ENCODE data around the gene NID2.

The NID2 gene

DNA sequence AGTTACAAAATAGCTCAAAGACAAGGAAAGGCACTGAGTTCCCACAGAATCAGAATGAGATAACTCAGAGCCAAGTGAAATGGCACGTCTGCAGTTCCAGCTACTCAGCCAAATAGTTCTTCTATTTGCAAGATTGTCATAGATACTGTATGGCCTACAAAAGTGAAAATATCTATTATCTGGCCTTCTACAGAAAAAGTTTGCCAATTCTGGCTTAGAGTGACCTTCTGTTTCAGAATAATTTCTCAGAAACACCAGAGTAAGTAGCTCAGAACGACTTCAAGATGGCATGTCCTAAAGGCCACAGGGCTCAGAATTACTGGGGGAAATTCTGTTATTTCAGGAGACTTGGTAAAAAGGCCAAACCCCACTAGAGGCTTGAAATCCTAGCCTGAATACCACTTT is 90.2 kb downstream of the NID2 start:
- intact Hi-C loops (cut with DNase I; ENCODE audit: low total_unique reads), result no loop called here
- Histone ChIP-seq H3K4me3 (no peak overlapping the region), H3K27ac (no peak overlapping the region)

DNA sequence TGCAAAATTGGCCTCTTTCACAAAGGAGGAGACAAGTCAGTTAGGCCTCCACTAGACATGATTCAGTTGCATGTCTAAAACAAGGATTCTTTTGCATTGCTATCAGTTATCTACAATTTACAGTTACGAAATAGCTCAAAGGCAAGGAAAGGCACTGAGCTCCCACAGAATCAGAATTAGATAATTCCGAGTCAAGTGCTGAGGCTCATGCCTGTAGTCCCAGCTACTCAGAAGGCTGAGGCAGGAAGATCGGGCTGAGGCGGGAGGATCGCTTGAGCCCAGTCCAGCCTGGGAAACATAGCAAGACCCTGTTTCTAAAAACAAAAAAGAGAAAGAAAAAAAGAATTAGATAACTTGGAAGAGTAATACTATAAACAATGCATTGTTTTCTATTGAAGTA is 91.8 kb downstream of the NID2 start:
- no peaks in the 10 kb centered on the region for H3K9me3 ChIP-seq
- no peak overlapping the region for H3K27ac ChIP-seq
- TF ChIP-seq CTCF (IDR thresholded peaks at IDR 0.05), result no peak
- H3K4me3 ChIP-seq, result no peak overlapping the region
- no peak for DNase-seq
- H3K36me3 ChIP-seq, result no peaks in the 10 kb centered on the region
- intact Hi-C loops (cut with DNase I; ENCODE audit: low total_unique reads), result no loop called here
- H3K4me1 ChIP-seq, result peaks cover 0 to 5% (median 0%) of the 10 kb centered on the region in 4 donors
- no peaks in the 10 kb centered on the region for H3K27me3 ChIP-seq

More for the DNA sequence above, 90.2 kb downstream of the NID2 start:
- H3K27me3 ChIP-seq, result no peaks in the 10 kb centered on the region
- H3K36me3 ChIP-seq, result no peaks in the 10 kb centered on the region
- no peak for TF ChIP-seq CTCF (IDR thresholded peaks at IDR 0.05)
- H3K9me3 ChIP-seq, result no peaks in the 10 kb centered on the region
- no peak for DNase-seq
- H3K4me1 ChIP-seq, result peaks cover 0 to 5% (median 0%) of the 10 kb centered on the region in 4 donors

- no peaks in the 10 kb centered on the region for H3K36me3 ChIP-seq
- no peaks in the 10 kb centered on the region for H3K27me3 ChIP-seq
- TF ChIP-seq CTCF (IDR thresholded peaks at IDR 0.05), result no peak
- H3K4me3 ChIP-seq, result no peak overlapping the region
- no peak for DNase-seq
- no peak overlapping the region for H3K27ac ChIP-seq
- intact Hi-C loops (cut with DNase I; ENCODE audit: low total_unique reads), result no loop called here
- H3K4me1 ChIP-seq, result no peaks in the 10 kb centered on the region
- no peaks in the 10 kb centered on the region for H3K9me3 ChIP-seq
Observed at GRCh38 chr14:51972566-51972965, 96.3 kb downstream of the NID2 start.

GRCh38 chr14:51969852-51970540 is 98.9 kb downstream of the NID2 start:
- intact Hi-C loops (cut with DNase I; ENCODE audit: low total_unique reads), result no loop called here
- no peak overlapping the region for H3K27ac ChIP-seq
- H3K4me3 ChIP-seq, result no peak overlapping the region
- H3K4me1 ChIP-seq, result no peaks in the 10 kb centered on the region
- no peaks in the 10 kb centered on the region for H3K36me3 ChIP-seq
- no peaks in the 10 kb centered on the region for H3K27me3 ChIP-seq
- no peak for DNase-seq
- TF ChIP-seq CTCF (IDR thresholded peaks at IDR 0.05), result no peak
- no peaks in the 10 kb centered on the region for H3K9me3 ChIP-seq

DNA sequence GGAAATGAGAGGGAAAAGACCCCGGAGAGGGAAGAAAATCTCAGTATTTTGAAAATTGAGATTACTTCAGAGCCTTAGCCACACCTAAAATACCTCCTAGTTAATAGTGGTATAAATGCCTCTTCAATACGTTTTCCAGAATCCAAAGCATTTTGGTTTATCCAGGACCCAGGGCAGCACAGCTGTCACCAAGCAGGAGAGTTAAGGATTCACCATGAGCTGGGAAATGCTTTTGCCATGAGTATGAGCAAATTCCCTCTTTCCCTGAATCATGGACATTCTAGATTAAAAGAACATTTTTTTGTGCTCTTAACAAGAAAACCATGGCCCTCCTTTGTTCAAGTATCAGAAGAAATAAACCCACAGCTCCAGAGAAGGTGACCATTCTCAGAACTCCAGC is 101.3 kb downstream of the NID2 start:
- Histone ChIP-seq H3K4me3 (no peak overlapping the region), H3K9me3 (no peaks in the 10 kb centered on the region), H3K4me1 (no peaks in the 10 kb centered on the region), H3K36me3 (no peaks in the 10 kb centered on the region), H3K27me3 (no peaks in the 10 kb centered on the region), H3K27ac (no peak overlapping the region)
- no peak for DNase-seq
- no peak for TF ChIP-seq CTCF (IDR thresholded peaks at IDR 0.05)
- intact Hi-C loops (cut with DNase I; ENCODE audit: low total_unique reads), result no loop called here

- no peak overlapping the region for H3K4me3 ChIP-seq
- no peak overlapping the region for H3K27ac ChIP-seq
- DNase-seq, result no peak
- intact Hi-C loops (cut with DNase I; ENCODE audit: low total_unique reads), result no loop called here
- H3K27me3 ChIP-seq, result no peaks in the 10 kb centered on the region
- TF ChIP-seq CTCF (IDR thresholded peaks at IDR 0.05), result no peak
- H3K4me1 ChIP-seq, result no peaks in the 10 kb centered on the region
- no peaks in the 10 kb centered on the region for H3K36me3 ChIP-seq
- H3K9me3 ChIP-seq, result peaks cover 0 to 13% (median 4%) of the 10 kb centered on the region in 3 donors
Observed at GRCh38 chr14:51963286-51963685, 105.6 kb downstream of the NID2 start.

All from tibial artery (tissue), 4 donors.